GM23338 (cell line): ENCODE results near the gene FAM53B. TPM values are rescaled to one million over a fixed set of nuclear protein-coding genes. Genes with fewer than 3 reads are reported as not detected.

Experiments
- ATAC-seq: fragments of 200-7000 bp; cut with Tn5 transposase; 3 replicates; pipeline ENCODE4 v1.9.1; 2020
- DNase-seq: peaks from one replicate; pipeline ENCODE4 v3.0.0-alpha.2; 2015; ENCODE audit warnings: low spot score
- H2AFZ ChIP-seq: fragments of 200-600 bp; sonication (generic); 2 replicates; pipeline ENCODE4 v1.8.0; 2016; ENCODE audit warnings: antibody characterized with exemption, mild to moderate bottlenecking, moderate library complexity
- H3F3A ChIP-seq: fragments of 200-600 bp; sonication (generic); replicated peaks from 2 replicates; pipeline ENCODE4 v1.8.0; 2017; ENCODE audit warnings: antibody characterized with exemption, mixed run types, low read depth
- H3K27ac ChIP-seq: fragments of 200-600 bp; sonication (generic); 2 replicates; pipeline ENCODE4 v1.6.1; 2016; ENCODE audit warnings: low read depth
- H3K27me3 ChIP-seq: fragments of 200-600 bp; sonication (generic); 2 replicates; pipeline ENCODE4 v1.8.0; 2016; ENCODE audit warnings: mild to moderate bottlenecking, mixed run types, moderate library complexity; ENCODE audit not compliant: insufficient read depth
- H3K36me3 ChIP-seq: fragments of 200-600 bp; sonication (generic); 2 replicates; pipeline ENCODE4 v1.8.0; 2016; ENCODE audit warnings: mild to moderate bottlenecking; ENCODE audit not compliant: insufficient read depth
- H3K4me1 ChIP-seq: fragments of 200-600 bp; sonication (generic); 2 replicates; pipeline ENCODE4 v1.8.0; 2016; ENCODE audit warnings: mild to moderate bottlenecking, moderate library complexity; ENCODE audit not compliant: insufficient read depth
- H3K4me2 ChIP-seq: fragments of 200-600 bp; sonication (generic); 2 replicates; pipeline ENCODE4 v1.7.1; 2017; ENCODE audit warnings: mixed run types
- H3K4me3 ChIP-seq: fragments of 200-600 bp; sonication (generic); 2 replicates; pipeline ENCODE4 v1.6.1; 2016; ENCODE audit warnings: mixed run types
- H3K79me2 ChIP-seq: fragments of 200-600 bp; sonication (generic); replicated peaks from 2 replicates; pipeline ENCODE4 v1.8.0; 2017; ENCODE audit warnings: mild to moderate bottlenecking; ENCODE audit not compliant: insufficient read depth
- H3K9me2 ChIP-seq: fragments of 200-600 bp; sonication (generic); 2 replicates; pipeline ENCODE4 v1.8.0; 2017; ENCODE audit not compliant: insufficient read depth
- H4K20me1 ChIP-seq: fragments of 200-600 bp; sonication (generic); replicated peaks from 2 replicates; pipeline ENCODE4 v1.8.0; 2017; ENCODE audit warnings: mild to moderate bottlenecking; ENCODE audit not compliant: insufficient read depth
- H3K27ac Mint-ChIP-seq: 2 replicates; pipeline ENCODE4 v1.8.0; 2020; ENCODE audit warnings: inconsistent platforms, mild to moderate bottlenecking, moderate library complexity, mixed read lengths
- H3K27me3 Mint-ChIP-seq: 3 replicates; pipeline ENCODE4 v1.8.0; 2022; ENCODE audit warnings: low read depth, mild to moderate bottlenecking, moderate library complexity, mixed read lengths, inconsistent platforms; ENCODE audit not compliant: insufficient read depth, poor library complexity
- H3K36me3 Mint-ChIP-seq: 3 replicates; pipeline ENCODE4 v1.8.0; 2021; ENCODE audit warnings: low read depth, mild to moderate bottlenecking, inconsistent platforms, moderate library complexity, mixed read lengths
- H3K4me1 Mint-ChIP-seq: 3 replicates; pipeline ENCODE4 v1.8.0; 2020; ENCODE audit warnings: mild to moderate bottlenecking, inconsistent platforms, mixed read lengths
- H3K4me3 Mint-ChIP-seq: 3 replicates; pipeline ENCODE4 v1.8.0; 2021; ENCODE audit warnings: moderate library complexity, mild to moderate bottlenecking, inconsistent platforms, mixed read lengths
- H3K9me3 Mint-ChIP-seq: 3 replicates; pipeline ENCODE4 v1.8.0; 2020; ENCODE audit warnings: moderate library complexity, mild to moderate bottlenecking, inconsistent platforms, mixed read lengths
- EZH2 ChIP-seq: fragments of 200-600 bp; sonication (generic); IDR thresholded peaks from one replicate; pipeline ENCODE4 v1.8.0; 2017; ENCODE audit warnings: antibody characterized with exemption, mild to moderate bottlenecking, low read depth; ENCODE audit not compliant: unreplicated experiment
- EZH2phosphoT487 ChIP-seq: fragments of 200-600 bp; sonication (generic); IDR thresholded peaks from one replicate; pipeline ENCODE4 v1.8.1; 2018; ENCODE audit warnings: antibody characterized with exemption; ENCODE audit not compliant: unreplicated experiment
- NANOG ChIP-seq: IDR thresholded peaks from 2 replicates; pipeline ENCODE4 v1.6.1; 2016; ENCODE audit warnings: antibody characterized with exemption, borderline replicate concordance
- POLR2AphosphoS5 ChIP-seq: IDR thresholded peaks from 2 replicates; pipeline ENCODE4 v1.6.1; 2016; ENCODE audit warnings: antibody characterized with exemption, low read depth
- REST ChIP-seq: IDR thresholded peaks from one replicate; pipeline ENCODE4 v1.6.1; 2018; ENCODE audit warnings: antibody characterized with exemption; ENCODE audit not compliant: unreplicated experiment
- ZNF331 ChIP-seq: fragments of 250-450 bp; sonication (Bioruptor Pico); IDR thresholded peaks from 2 replicates; pipeline ENCODE4 v1.5.0; 2020; ENCODE audit warnings: low read depth, mild to moderate bottlenecking, moderate library complexity
- polyA plus RNA-seq: library from polyadenylated mRNA; unstranded; fragments of >200 nt; fragmentation: Nextera tagmentation; extraction: Ambion mirVana; gene quantifications from 2 replicates; pipeline ENCODE4 v1.2.1, GENCODE V29; 2016
- total RNA-seq: library from RNA; depleted of rRNA; stranded (reverse); fragments of >200 nt; shearing (Covaris generic); gene quantifications from 2 replicates; pipeline ENCODE4 v1.2.3, GENCODE V29; 2014
- TF ChIP-seq, protein P1 (sequence below): fragments of 250-450 bp; sonication (Bioruptor Pico); IDR thresholded peaks from 2 replicates; pipeline ENCODE4 v1.5.0; 2020; ENCODE audit warnings: mild to moderate bottlenecking, moderate library complexity
- TF ChIP-seq, protein P2 (sequence below): IDR thresholded peaks from 2 replicates; pipeline ENCODE4 v1.6.1; 2016; ENCODE audit warnings: antibody characterized with exemption

Gene FAM53B
- total and polyA plus RNA-seq, 2 experiments from 2014 or later: 3.0 to 20.3 TPM

GRCh38 chr10:124663766-124664360 lies 80.3 kb downstream of the FAM53B start:
- peaks cover 5% of the 10 kb centered on the region for H3K27me3 Mint-ChIP-seq
- no peaks in the 10 kb centered on the region; the same call in 1 of the 2 replicates for H4K20me1 ChIP-seq
- TF ChIP-seq, protein P1, sequence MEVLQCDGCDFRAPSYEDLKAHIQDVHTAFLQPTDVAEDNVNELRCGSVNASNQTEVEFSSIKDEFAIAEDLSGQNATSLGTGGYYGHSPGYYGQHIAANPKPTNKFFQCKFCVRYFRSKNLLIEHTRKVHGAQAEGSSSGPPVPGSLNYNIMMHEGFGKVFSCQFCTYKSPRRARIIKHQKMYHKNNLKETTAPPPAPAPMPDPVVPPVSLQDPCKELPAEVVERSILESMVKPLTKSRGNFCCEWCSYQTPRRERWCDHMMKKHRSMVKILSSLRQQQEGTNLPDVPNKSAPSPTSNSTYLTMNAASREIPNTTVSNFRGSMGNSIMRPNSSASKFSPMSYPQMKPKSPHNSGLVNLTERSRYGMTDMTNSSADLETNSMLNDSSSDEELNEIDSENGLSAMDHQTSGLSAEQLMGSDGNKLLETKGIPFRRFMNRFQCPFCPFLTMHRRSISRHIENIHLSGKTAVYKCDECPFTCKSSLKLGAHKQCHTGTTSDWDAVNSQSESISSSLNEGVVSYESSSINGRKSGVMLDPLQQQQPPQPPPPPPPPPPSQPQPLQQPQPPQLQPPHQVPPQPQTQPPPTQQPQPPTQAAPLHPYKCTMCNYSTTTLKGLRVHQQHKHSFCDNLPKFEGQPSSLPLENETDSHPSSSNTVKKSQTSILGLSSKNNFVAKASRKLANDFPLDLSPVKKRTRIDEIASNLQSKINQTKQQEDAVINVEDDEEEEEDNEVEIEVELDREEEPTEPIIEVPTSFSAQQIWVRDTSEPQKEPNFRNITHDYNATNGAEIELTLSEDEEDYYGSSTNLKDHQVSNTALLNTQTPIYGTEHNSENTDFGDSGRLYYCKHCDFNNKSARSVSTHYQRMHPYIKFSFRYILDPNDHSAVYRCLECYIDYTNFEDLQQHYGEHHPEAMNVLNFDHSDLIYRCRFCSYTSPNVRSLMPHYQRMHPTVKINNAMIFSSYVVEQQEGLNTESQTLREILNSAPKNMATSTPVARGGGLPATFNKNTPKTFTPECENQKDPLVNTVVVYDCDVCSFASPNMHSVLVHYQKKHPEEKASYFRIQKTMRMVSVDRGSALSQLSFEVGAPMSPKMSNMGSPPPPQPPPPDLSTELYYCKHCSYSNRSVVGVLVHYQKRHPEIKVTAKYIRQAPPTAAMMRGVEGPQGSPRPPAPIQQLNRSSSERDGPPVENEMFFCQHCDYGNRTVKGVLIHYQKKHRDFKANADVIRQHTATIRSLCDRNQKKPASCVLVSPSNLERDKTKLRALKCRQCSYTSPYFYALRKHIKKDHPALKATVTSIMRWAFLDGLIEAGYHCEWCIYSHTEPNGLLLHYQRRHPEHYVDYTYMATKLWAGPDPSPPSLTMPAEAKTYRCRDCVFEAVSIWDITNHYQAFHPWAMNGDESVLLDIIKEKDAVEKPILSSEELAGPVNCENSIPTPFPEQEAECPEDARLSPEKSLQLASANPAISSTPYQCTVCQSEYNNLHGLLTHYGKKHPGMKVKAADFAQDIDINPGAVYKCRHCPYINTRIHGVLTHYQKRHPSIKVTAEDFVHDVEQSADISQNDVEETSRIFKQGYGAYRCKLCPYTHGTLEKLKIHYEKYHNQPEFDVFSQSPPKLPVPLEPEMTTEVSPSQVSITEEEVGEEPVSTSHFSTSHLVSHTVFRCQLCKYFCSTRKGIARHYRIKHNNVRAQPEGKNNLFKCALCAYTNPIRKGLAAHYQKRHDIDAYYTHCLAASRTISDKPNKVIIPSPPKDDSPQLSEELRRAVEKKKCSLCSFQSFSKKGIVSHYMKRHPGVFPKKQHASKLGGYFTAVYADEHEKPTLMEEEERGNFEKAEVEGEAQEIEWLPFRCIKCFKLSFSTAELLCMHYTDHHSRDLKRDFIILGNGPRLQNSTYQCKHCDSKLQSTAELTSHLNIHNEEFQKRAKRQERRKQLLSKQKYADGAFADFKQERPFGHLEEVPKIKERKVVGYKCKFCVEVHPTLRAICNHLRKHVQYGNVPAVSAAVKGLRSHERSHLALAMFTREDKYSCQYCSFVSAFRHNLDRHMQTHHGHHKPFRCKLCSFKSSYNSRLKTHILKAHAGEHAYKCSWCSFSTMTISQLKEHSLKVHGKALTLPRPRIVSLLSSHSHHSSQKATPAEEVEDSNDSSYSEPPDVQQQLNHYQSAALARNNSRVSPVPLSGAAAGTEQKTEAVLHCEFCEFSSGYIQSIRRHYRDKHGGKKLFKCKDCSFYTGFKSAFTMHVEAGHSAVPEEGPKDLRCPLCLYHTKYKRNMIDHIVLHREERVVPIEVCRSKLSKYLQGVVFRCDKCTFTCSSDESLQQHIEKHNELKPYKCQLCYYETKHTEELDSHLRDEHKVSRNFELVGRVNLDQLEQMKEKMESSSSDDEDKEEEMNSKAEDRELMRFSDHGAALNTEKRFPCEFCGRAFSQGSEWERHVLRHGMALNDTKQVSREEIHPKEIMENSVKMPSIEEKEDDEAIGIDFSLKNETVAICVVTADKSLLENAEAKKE (CRISPR knock-in tag): no peak
- TF ChIP-seq POLR2AphosphoS5 (no peak), EZH2 (no peak)
- TF ChIP-seq, protein P2, sequence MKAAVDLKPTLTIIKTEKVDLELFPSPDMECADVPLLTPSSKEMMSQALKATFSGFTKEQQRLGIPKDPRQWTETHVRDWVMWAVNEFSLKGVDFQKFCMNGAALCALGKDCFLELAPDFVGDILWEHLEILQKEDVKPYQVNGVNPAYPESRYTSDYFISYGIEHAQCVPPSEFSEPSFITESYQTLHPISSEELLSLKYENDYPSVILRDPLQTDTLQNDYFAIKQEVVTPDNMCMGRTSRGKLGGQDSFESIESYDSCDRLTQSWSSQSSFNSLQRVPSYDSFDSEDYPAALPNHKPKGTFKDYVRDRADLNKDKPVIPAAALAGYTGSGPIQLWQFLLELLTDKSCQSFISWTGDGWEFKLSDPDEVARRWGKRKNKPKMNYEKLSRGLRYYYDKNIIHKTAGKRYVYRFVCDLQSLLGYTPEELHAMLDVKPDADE: no peak

GRCh38 chr10:124663228-124663627 lies 81.0 kb downstream of the FAM53B start:
- Histone ChIP-seq H3K9me2 (no peaks in the 10 kb centered on the region), H4K20me1 (no peaks in the 10 kb centered on the region; the same call in 1 of the 2 replicates), H3F3A (no peaks in the 10 kb centered on the region), H3K4me2 (no peak overlapping the region), H3K27me3 (no peaks in the 10 kb centered on the region), H3K4me3 (no peak overlapping the region), H3K36me3 (no peaks in the 10 kb centered on the region), H3K4me1 (no peaks in the 10 kb centered on the region), H3K27ac (no peak overlapping the region), H3K79me2 (no peaks in the 10 kb centered on the region), H2AFZ (no peak overlapping the region)
- Mint-ChIP-seq H3K27me3 (peaks cover 5% of the 10 kb centered on the region), H3K36me3 (no peaks in the 10 kb centered on the region), H3K27ac (no peak overlapping the region), H3K4me3 (no peak overlapping the region), H3K4me1 (peaks cover 5% of the 10 kb centered on the region), H3K9me3 (no peaks in the 10 kb centered on the region)
- DNase-seq (no peak), ATAC-seq (no peak)
- no peak for TF ChIP-seq EZH2phosphoT487
- no peak for TF ChIP-seq NANOG
- no peak for TF ChIP-seq REST
- TF ChIP-seq ZNF331 (CRISPR knock-in tag): no peak
- TF ChIP-seq, protein P2: no peak

More at GRCh38 chr10:124663766-124664360, 80.3 kb downstream of the FAM53B start:
- no peak for ATAC-seq
- Mint-ChIP-seq H3K4me3 (no peak overlapping the region), H3K27ac (no peak overlapping the region), H3K4me1 (peaks cover 6% of the 10 kb centered on the region), H3K9me3 (no peaks in the 10 kb centered on the region), H3K36me3 (no peaks in the 10 kb centered on the region)
- Histone ChIP-seq H3K4me1 (no peaks in the 10 kb centered on the region), H3F3A (no peaks in the 10 kb centered on the region), H3K36me3 (no peaks in the 10 kb centered on the region), H3K4me3 (no peak overlapping the region), H3K9me2 (no peaks in the 10 kb centered on the region), H3K27ac (no peak overlapping the region), H3K79me2 (no peaks in the 10 kb centered on the region), H3K27me3 (no peaks in the 10 kb centered on the region), H2AFZ (no peak overlapping the region), H3K4me2 (no peak overlapping the region)
- no peak for DNase-seq
